ENCODE results near the gene NHLRC4.

DNA sequence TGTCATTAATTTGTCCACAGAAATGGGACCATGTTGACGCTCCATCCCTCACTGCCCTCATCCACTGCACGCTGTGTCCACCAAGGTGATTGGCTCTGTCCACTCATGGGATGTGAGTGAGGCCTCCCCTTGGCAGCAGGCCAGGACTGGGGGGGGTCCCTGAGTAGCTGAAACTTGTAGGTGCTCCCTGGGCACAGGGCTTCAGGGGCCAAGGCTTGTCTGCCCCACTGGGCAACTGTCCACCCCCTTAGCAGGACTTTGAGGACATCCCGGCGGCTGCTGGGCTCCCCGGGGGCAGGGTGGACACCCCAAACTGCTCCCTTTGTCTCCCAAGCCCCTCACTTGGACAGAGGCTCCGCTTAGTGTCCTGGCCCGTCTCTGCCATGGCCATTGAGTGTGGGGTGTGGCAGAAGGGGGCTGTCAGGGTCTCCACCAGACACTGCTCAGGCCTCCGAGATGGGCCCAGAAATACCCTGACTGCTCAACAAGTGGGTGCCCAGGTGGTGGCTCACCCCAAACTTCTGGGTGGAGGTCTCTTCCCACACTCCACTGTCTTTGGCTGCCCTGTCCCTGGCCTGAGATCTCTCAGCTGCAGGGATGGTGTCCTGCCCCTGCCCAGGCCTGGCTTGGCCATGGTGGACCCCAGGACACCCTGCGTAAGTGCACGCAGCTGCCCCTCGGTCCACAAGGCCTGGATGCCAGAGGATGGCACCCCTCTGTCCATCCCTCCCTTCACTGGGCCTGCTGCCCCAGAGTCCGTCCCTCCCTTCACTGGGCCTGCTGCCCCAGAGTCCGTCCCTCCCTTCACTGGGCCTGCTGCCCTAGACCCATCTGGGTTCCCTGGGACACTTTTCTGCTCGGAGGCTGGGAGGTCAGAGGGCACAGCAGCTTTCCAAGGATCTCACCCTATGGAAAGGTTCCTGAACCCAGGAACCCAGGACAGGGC, 20.1 kb downstream of the NHLRC4 start:
- TF ChIP-seq, protein P1, sequence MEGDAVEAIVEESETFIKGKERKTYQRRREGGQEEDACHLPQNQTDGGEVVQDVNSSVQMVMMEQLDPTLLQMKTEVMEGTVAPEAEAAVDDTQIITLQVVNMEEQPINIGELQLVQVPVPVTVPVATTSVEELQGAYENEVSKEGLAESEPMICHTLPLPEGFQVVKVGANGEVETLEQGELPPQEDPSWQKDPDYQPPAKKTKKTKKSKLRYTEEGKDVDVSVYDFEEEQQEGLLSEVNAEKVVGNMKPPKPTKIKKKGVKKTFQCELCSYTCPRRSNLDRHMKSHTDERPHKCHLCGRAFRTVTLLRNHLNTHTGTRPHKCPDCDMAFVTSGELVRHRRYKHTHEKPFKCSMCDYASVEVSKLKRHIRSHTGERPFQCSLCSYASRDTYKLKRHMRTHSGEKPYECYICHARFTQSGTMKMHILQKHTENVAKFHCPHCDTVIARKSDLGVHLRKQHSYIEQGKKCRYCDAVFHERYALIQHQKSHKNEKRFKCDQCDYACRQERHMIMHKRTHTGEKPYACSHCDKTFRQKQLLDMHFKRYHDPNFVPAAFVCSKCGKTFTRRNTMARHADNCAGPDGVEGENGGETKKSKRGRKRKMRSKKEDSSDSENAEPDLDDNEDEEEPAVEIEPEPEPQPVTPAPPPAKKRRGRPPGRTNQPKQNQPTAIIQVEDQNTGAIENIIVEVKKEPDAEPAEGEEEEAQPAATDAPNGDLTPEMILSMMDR (IDR thresholded peaks at IDR 0.05; ENCODE audit: insufficient read depth, low read length) = no peak
- no peak for TF ChIP-seq SPI1 (IDR thresholded peaks at IDR 0.05; ENCODE audit: borderline replicate concordance, low read depth)
- TF ChIP-seq POLR2AphosphoS5 (IDR thresholded peaks at IDR 0.05; ENCODE audit: low read depth) = peak; percentile 35
- TF ChIP-seq, protein P2, sequence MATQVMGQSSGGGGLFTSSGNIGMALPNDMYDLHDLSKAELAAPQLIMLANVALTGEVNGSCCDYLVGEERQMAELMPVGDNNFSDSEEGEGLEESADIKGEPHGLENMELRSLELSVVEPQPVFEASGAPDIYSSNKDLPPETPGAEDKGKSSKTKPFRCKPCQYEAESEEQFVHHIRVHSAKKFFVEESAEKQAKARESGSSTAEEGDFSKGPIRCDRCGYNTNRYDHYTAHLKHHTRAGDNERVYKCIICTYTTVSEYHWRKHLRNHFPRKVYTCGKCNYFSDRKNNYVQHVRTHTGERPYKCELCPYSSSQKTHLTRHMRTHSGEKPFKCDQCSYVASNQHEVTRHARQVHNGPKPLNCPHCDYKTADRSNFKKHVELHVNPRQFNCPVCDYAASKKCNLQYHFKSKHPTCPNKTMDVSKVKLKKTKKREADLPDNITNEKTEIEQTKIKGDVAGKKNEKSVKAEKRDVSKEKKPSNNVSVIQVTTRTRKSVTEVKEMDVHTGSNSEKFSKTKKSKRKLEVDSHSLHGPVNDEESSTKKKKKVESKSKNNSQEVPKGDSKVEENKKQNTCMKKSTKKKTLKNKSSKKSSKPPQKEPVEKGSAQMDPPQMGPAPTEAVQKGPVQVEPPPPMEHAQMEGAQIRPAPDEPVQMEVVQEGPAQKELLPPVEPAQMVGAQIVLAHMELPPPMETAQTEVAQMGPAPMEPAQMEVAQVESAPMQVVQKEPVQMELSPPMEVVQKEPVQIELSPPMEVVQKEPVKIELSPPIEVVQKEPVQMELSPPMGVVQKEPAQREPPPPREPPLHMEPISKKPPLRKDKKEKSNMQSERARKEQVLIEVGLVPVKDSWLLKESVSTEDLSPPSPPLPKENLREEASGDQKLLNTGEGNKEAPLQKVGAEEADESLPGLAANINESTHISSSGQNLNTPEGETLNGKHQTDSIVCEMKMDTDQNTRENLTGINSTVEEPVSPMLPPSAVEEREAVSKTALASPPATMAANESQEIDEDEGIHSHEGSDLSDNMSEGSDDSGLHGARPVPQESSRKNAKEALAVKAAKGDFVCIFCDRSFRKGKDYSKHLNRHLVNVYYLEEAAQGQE (IDR thresholded peaks at IDR 0.05; ENCODE audit: insufficient replicate concordance, low read depth) = no peak
